ENCODE results near the gene S100A1. TPM values are rescaled to one million over a fixed set of nuclear protein-coding genes. Genes with fewer than 3 reads are reported as not detected.

S100A1 gene
- total and polyA plus RNA-seq, 2 of the 13 experiments (the other 11 are each of a cell fraction or from before 2014, with no cell fraction given): 120 to 251 TPM

DNA sequence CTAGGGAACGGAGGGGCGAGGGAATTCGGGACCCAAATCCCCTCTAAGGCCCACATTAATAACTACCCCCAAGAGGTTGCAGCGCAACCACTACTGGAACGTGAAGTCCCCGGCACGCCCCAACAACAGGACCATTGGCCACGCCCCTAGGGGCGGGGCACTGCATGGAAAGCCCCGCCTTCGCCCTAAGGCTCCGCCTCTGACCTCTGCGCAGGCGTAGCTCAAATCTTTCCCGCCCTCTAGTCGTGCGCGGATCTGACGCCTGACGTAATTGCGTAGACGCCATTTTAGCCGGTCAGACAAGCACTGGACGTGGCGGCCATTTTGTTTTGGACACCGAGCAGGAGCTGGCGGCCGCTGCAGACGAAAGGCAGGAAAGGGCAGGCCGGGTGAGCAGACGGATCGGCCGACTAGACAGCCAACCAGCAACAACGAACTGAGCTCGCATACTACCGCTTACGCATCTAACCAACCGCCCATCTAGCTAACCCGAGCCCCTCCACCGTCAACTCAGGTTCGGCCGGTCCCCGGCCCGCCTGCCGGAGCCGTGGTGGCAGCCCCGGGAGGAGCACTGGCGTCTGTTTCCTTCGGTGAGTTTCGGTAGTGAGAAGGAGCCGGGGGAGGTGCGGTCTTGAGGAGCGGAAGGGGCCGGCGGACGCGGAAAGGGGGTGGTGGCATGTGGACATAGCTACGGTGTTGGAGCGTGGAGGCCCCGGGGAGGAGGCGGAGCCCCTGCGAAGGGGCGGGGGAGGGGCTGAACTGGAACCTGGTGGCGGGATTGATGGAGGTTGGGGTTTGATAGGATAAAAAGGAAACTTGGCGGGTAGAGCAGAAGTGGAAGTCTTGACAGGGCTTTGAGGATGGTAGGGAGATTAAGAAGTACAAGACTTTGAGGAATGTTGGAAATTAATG lies 5.8 kb downstream of the S100A1 start, which contains the start of gene CHTOP (continued):
- TF ChIP-seq, protein P1, sequence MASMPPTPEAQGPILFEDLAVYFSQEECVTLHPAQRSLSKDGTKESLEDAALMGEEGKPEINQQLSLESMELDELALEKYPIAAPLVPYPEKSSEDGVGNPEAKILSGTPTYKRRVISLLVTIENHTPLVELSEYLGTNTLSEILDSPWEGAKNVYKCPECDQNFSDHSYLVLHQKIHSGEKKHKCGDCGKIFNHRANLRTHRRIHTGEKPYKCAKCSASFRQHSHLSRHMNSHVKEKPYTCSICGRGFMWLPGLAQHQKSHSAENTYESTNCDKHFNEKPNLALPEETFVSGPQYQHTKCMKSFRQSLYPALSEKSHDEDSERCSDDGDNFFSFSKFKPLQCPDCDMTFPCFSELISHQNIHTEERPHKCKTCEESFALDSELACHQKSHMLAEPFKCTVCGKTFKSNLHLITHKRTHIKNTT (CRISPR knock-in tag; IDR thresholded peaks at IDR 0.05): no peak
- TF ChIP-seq TEAD3 (CRISPR knock-in tag; optimal IDR thresholded peaks at IDR 0.05; ENCODE audit: borderline replicate concordance) (no peak), HNRNPH1 (optimal IDR thresholded peaks at IDR 0.05; ENCODE audit: low read depth, low read length) (no peak), DMAP1 (CRISPR knock-in tag; IDR thresholded peaks at IDR 0.05) (peak; percentile 88), ZNF766 (CRISPR knock-in tag; IDR thresholded peaks at IDR 0.05; ENCODE audit: borderline replicate concordance) (no peak), SATB2 (CRISPR knock-in tag; IDR thresholded peaks at IDR 0.05) (no peak), HNRNPK (IDR thresholded peaks at IDR 0.05; ENCODE audit: low read depth, low read length, poor library complexity, severe bottlenecking) (peak; percentile 53), ZKSCAN1 (IDR thresholded peaks at IDR 0.05; ENCODE audit: low read length) (no peak), ZSCAN12 (CRISPR knock-in tag; IDR thresholded peaks at IDR 0.05) (no peak), U2AF2 (IDR thresholded peaks at IDR 0.05; ENCODE audit: low read depth, low read length) (no peak), BHLHE40 (IDR thresholded peaks at IDR 0.05; ENCODE audit: low read length) (no peak)
- TF ChIP-seq, protein P2, sequence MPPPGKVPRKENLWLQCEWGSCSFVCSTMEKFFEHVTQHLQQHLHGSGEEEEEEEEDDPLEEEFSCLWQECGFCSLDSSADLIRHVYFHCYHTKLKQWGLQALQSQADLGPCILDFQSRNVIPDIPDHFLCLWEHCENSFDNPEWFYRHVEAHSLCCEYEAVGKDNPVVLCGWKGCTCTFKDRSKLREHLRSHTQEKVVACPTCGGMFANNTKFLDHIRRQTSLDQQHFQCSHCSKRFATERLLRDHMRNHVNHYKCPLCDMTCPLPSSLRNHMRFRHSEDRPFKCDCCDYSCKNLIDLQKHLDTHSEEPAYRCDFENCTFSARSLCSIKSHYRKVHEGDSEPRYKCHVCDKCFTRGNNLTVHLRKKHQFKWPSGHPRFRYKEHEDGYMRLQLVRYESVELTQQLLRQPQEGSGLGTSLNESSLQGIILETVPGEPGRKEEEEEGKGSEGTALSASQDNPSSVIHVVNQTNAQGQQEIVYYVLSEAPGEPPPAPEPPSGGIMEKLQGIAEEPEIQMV (CRISPR knock-in tag; IDR thresholded peaks at IDR 0.05; ENCODE audit: low read depth): no peak; the same call in 1 of the 2 replicates
- TF ChIP-seq, protein P3, sequence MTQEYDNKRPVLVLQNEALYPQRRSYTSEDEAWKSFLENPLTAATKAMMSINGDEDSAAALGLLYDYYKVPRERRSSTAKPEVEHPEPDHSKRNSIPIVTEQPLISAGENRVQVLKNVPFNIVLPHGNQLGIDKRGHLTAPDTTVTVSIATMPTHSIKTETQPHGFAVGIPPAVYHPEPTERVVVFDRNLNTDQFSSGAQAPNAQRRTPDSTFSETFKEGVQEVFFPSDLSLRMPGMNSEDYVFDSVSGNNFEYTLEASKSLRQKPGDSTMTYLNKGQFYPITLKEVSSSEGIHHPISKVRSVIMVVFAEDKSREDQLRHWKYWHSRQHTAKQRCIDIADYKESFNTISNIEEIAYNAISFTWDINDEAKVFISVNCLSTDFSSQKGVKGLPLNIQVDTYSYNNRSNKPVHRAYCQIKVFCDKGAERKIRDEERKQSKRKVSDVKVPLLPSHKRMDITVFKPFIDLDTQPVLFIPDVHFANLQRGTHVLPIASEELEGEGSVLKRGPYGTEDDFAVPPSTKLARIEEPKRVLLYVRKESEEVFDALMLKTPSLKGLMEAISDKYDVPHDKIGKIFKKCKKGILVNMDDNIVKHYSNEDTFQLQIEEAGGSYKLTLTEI (CRISPR knock-in tag; conservative IDR thresholded peaks at IDR 0.05): no peak
- TF ChIP-seq, protein P4, sequence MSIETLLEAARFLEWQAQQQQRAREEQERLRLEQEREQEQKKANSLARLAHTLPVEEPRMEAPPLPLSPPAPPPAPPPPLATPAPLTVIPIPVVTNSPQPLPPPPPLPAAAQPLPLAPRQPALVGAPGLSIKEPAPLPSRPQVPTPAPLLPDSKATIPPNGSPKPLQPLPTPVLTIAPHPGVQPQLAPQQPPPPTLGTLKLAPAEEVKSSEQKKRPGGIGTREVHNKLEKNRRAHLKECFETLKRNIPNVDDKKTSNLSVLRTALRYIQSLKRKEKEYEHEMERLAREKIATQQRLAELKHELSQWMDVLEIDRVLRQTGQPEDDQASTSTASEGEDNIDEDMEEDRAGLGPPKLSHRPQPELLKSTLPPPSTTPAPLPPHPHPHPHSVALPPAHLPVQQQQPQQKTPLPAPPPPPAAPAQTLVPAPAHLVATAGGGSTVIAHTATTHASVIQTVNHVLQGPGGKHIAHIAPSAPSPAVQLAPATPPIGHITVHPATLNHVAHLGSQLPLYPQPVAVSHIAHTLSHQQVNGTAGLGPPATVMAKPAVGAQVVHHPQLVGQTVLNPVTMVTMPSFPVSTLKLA (IDR thresholded peaks at IDR 0.05): no peak; the same call in 1 of the 2 replicates
- TF ChIP-seq, protein P5, sequence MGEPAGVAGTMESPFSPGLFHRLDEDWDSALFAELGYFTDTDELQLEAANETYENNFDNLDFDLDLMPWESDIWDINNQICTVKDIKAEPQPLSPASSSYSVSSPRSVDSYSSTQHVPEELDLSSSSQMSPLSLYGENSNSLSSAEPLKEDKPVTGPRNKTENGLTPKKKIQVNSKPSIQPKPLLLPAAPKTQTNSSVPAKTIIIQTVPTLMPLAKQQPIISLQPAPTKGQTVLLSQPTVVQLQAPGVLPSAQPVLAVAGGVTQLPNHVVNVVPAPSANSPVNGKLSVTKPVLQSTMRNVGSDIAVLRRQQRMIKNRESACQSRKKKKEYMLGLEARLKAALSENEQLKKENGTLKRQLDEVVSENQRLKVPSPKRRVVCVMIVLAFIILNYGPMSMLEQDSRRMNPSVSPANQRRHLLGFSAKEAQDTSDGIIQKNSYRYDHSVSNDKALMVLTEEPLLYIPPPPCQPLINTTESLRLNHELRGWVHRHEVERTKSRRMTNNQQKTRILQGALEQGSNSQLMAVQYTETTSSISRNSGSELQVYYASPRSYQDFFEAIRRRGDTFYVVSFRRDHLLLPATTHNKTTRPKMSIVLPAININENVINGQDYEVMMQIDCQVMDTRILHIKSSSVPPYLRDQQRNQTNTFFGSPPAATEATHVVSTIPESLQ (CRISPR knock-in tag; conservative IDR thresholded peaks at IDR 0.05): no peak
- TF ChIP-seq, protein P6, sequence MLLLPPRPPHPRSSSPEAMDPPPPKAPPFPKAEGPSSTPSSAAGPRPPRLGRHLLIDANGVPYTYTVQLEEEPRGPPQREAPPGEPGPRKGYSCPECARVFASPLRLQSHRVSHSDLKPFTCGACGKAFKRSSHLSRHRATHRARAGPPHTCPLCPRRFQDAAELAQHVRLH (CRISPR knock-in tag; IDR thresholded peaks at IDR 0.05; ENCODE audit: borderline replicate concordance, low read depth): peak; percentile 84
- TF ChIP-seq, protein P7, sequence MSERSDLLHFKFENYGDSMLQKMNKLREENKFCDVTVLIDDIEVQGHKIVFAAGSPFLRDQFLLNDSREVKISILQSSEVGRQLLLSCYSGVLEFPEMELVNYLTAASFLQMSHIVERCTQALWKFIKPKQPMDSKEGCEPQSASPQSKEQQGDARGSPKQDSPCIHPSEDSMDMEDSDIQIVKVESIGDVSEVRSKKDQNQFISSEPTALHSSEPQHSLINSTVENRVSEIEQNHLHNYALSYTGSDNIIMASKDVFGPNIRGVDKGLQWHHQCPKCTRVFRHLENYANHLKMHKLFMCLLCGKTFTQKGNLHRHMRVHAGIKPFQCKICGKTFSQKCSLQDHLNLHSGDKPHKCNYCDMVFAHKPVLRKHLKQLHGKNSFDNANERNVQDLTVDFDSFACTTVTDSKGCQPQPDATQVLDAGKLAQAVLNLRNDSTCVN (CRISPR knock-in tag; IDR thresholded peaks at IDR 0.05; ENCODE audit: borderline replicate concordance): no peak; the same call in 1 of the 2 replicates
- TF ChIP-seq, protein P8, sequence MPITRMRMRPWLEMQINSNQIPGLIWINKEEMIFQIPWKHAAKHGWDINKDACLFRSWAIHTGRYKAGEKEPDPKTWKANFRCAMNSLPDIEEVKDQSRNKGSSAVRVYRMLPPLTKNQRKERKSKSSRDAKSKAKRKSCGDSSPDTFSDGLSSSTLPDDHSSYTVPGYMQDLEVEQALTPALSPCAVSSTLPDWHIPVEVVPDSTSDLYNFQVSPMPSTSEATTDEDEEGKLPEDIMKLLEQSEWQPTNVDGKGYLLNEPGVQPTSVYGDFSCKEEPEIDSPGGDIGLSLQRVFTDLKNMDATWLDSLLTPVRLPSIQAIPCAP (CRISPR knock-in tag; IDR thresholded peaks at IDR 0.05; ENCODE audit: low read depth): no peak
